Activated CD8-positive, alpha-beta memory T cell treated with anti-CD3 and anti-CD28 coated beads, Interleukin-2, amount 50 U/mL, for 24 hours (primary cell): ENCODE measurements around the gene ABHD1.

Experiments
- DNase-seq: peaks from one replicate; pipeline ENCODE4 v3.0.0-alpha.2; 2020; ENCODE audit errors: extremely low read depth

ABHD1 gene

DNA sequence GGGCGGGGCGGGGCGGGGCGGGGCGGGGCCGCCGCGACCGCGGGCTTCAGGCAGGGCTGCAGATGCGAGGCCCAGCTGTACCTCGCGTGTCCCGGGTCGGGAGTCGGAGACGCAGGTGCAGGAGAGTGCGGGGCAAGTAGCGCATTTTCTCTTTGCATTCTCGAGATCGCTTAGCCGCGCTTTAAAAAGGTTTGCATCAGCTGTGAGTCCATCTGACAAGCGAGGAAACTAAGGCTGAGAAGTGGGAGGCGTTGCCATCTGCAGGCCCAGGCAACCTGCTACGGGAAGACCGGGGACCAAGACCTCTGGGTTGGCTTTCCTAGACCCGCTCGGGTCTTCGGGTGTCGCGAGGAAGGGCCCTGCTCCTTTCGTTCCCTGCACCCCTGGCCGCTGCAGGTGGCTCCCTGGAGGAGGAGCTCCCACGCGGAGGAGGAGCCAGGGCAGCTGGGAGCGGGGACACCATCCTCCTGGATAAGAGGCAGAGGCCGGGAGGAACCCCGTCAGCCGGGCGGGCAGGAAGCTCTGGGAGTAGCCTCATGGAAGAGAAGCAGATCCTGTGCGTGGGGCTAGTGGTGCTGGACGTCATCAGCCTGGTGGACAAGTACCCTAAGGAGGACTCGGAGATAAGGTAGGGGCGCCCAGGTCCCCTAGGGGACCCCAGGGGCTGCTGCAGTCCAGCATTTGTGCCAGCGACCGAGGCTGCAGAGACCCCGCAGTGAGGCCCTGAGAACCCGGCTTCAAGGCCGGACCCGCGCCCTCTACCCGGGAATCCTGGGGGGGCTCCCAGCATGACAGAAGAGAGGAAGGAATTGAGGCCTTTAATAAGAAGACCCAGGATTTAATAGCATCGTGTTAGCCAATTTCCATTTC is 36.7 kb upstream of the ABHD1 start, which contains the start of gene KHK:
TSS of gene KHK (plus strand) at position 49 of the 870 bp plus-strand sequence. CDS start at position 537, 488 bp downstream.
- DNase-seq = no peak

DNA sequence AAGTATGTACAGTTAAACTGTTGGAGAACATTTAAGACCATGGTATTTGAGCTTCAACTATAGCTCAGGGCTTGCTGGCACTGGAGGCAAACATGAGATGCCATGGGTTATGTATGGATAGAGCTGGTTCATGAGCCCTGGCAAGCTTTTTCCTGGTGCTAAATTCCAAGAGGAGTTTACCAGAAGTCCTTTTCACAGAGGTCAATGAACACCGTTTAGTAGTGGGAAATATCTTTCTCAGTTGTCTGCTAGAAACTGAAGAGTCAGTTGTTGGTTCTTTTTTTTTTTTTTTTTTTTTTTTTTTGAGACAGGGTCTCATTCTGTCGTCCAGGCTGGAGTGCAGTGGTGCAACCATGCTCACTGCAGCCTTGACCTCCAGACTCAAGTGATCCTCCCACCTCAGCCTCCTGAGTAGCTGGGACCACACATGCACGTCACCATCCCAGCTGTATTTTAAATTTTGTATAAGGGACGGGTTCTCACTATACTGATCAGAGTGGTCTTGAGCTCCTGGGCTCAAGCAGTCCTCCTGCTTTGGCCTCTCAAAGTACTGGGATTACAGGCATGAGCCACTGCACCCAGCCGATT is 35.7 kb upstream of the ABHD1 start:
- DNase-seq = no peak

DNA sequence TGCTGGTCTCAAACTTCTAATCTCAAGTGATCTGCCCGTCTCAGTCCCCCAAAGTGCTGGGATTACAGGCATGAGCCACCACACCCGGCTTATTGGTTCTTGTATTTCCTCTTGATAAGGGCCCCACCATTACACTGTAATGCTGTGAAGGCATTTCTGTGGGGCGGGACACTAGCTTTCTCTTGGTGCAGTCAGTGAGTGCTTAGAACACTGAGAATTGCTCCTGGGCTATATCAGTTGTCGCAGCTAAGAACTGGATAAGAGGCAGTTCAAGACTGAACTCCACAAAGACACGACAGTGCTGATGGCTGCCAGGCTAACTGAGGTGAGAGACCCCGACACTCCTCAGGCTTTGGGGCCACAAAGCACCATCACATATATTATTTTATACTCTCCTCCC is 35.0 kb upstream of the ABHD1 start:
- no peak for DNase-seq

DNA sequence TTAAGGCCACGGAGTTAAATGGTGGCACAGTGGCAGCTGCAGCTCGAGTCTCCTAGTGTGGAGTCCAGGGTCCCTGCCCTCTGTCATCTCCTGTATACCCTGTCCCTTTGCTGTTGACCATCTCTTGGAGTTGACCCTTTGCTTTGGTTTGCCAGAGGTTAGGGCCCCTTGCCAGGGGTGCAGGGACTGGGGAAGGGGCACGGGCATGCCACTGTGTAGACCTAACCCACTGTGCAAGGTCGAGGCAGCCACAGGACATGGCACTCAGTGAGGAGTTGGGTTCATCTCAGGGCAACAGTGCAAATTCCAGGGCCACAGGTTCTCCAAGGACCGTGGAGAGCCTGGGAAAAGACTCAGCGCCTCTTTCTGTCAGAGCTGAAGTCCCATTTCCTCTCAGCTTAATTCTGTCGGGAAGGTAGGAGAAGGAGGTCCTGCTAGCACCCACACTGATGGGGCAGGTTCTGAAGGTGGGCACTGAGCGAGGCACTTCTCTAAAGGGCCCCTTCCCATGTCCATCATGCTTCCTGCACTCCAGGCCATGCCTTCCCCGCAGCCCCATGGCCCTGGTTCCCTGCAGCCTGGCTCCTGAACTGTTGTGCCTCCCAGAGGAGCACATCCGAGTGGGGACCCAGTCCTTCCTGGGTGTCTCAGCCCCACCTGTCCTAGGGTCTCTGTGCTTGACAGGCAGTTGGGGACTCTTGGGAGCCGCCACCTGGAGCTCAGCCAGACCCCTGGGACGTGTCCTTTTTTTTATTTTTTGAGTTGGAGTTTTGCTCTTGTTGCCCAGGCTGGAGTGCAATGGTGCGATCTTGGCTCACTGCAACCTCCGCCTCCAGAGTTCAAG is 34.3 kb upstream of the ABHD1 start:
- no peak for DNase-seq

DNA sequence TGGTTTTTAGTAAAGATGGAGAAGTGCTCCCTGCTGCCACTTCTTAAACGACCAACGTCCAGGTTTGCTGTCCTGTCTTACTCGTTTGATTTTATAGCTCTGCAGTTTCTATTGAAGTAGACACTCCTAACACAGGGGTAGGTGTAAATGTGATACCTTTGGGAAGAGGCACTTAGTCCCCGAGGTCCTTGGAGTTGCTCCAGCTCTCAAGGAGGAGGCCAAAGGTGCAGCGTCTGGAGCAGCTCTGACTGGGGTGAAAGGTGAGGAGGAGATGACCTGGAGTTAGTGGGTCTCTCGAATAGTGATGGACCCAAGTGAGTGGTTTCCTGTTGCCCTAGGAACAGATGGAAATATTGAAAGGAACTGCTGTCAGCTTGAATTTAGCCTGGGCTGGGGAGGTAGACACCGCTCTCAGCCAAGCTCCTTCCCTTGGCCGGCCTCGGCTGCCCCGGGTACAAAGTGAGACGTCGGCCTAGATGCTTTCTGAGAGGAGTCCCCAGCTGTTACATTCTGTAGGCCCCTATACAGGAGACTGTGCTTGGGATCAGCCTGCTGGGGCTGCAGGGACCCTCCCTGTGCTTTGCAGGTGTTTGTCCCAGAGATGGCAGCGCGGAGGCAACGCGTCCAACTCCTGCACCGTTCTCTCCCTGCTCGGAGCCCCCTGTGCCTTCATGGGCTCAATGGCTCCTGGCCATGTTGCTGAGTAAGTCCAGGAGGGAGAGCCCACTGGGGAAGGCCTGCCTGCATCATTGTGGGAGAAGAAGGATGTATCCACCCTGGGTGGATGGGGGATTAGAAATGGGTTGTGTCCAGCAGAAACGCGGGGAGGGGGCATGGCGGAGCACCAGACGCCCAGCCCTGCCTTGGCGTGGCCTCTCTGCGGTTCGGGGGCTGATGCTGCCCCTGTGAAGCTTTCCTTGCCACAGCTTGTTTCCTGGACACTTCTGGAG is 31.6 kb upstream of the ABHD1 start:
- no peak for DNase-seq

DNA sequence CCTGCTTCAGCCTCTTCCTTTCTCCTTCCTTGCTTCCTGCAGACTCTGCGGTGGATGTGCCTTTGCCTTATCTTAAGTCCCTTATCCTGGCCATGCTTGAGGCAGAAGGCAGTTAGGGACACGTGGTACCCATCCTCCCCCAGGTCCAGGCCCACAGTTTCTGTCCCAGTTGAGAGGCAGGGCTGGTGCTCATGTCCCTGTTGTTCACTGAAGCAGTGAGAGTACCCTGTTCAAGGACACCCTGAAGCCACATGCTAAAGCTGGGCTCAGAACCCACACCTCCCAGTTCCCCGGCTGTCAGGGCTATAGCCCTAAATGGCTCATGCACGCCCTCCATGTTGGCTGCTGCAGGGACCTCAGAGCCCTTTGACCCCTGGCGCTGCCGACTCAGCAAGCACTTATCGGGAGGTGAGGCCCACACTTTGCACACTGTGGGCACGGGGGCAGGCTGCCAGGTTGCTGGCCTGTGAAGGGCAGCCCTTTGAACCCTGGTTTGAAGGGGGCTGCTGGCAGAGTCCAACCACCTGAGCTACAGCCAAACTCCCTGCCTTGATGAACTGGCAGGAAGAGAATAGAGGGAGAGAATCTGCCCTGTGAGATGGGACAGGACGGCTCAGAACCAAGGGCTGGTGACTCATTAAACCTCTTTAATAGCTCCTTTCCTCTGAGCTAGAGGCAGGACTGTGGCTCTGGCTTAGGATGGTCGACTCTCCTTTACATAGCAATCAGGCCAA is 30.8 kb upstream of the ABHD1 start:
- DNase-seq = no peak

DNA sequence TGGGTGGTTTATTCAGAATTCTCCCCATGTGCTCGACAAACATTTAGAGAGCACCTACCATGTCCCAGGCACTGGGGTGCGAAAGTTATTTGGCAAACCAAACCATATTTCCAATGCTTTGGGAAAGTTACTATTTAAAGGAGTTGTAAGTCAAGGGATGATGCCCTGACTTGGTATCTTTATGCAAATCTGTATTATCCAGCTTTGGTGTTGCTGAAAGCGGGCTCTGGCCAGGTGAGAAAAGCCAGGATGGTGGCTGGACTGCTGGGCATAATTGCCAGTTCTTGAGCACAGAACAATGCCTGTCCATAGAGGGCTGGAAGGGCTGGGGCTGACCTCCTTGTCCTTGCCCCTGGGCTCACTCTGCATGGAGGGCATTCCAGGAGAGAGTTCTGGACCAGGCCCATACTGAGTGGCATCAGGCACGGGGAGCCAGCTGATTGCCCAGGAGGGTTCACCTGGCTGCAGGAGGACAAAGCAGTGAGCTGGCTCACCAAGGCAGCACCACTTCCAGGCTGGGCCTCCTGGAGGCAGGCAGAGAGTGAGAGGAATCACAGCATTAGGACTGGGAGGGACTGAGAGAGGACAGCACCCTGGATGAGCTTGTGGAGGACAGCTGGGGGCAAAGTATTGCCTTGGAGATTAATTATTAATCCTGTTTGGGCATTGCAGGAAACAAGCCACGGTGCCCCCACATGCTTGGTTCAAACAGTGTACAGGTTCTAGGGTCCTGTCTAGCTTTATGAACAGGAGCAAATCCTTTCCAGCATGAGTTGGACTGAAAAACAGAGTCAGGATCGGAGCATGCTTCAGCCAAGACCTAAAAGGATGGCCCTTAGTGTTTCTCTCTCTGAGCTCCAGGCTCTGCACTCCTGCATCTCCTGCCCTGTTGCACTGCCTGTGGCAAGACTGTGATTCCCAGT is 29.9 kb upstream of the ABHD1 start:
- DNase-seq = no peak

DNA sequence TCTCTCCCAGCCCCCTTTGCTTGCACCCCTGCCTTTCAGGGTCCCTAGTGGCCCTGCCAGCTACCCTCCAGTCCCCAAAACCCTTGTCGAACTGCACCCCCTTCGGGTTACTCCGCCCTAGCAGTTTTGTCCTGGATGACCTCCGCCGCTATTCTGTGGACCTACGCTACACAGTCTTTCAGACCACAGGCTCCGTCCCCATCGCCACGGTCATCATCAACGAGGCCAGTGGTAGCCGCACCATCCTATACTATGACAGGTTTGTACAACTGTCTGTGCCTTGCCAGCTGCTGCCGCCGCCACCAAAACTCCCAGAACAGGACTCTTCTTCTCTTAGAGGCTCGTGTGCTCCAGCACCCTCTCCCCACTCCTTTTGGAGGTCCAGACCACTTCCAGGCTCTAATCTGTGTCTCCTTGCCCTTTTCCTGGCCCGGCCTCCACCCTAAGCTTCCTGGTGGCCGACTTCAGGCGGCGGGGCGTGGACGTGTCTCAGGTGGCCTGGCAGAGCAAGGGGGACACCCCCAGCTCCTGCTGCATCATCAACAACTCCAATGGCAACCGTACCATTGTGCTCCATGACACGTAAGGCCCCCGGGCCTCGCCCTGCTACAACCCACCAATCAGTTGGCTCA is 29.1 kb upstream of the ABHD1 start:
- DNase-seq = no peak

DNA sequence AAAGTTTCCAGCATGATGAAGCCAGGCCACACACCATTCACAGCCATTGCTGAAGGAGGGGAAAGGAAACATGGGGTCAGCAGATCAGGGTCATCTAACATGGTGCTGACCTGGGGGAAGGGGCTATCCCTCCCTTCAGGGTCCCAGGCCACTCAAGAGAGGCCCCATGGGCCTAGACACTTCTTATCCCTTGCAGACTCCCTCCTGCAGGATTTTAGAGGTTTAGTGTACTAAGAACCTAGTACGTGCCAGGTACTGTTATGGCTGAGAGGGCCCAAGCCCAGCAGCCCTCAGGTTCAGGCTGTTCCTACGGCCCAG is 28.2 kb upstream of the ABHD1 start:
- no peak for DNase-seq

DNA sequence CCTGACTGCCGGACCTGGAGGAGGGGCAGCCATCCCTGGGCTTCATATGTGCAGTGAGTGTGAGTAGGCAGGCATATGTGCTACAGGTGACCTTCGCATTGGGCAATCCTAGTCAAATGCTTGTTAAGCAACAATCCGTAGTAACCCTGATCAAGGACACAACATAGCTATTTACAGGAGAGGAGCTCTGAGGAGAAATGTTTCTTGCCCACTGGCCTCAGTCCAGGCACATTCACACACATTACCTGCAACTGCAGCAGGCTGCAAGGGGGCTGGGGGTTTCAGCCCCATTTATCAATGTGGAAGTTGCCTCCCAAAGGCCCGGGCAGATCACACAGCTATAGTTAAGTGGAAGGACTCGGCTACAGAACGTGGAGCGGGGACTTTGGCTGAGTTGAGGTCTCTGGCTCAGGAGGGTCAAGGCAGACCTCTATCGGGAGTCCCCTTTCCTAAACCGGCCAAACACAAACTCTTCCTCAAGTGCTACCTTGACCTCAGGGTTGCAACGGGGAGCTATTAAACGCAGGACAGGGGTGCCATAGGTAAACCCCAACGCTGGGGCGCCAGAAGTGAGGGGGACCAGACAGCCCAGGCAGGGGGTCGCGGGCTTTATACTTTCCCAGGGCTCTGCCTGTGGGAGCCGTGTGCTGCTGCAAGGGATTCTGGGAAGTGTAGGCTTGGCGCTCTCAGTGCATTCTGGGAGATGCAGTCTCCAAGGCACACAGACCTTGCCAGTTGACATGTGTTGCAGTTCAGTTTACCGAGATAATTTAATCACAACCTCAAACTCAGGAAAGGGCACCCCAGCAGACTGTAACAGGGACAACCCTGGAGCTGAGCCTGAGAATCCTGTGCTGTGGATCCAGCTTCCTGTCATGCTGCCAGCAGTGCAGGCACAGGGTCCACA is 27.6 kb upstream of the ABHD1 start:
- DNase-seq = no peak

DNA sequence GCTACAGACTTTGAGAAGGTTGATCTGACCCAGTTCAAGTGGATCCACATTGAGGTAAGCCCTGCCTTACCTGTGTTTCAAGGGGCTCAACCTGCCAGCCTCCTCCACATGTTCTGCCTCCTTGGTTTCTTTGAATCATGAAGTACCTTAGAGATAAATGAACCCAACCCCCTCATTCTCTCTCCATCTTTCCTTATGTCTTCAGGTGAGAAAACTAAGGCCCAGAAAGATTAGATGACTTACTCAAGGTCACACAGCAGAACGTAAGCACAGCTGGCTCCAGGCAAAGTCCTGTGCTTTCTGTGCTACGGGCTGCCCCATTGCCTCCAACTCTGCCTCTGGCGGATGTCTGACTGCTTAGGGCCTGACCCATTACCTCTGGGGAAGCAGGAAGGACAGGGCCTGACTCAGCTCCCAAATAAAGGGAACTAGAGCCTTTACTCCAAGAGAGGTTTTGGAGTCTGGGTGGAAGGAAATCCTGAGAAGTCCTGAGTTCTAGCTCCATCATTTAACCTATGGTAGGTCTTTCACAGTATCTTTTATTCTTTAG is 26.8 kb upstream of the ABHD1 start:
- no peak for DNase-seq

DNA sequence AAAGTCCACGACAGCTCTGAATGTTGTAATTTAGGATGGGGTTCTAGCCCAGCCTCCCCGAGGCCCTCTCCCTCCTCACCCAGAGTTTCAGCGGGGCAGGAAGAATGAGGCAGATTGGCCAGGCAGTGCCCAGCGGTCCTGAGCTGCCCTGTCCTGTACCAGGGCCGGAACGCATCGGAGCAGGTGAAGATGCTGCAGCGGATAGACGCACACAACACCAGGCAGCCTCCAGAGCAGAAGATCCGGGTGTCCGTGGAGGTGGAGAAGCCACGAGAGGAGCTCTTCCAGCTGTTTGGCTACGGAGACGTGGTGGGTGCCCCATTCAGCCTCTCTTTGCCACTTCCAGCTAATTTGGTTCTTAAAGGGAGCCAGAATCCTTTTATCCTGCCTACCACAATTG is 26.3 kb upstream of the ABHD1 start:
- no peak for DNase-seq

DNA sequence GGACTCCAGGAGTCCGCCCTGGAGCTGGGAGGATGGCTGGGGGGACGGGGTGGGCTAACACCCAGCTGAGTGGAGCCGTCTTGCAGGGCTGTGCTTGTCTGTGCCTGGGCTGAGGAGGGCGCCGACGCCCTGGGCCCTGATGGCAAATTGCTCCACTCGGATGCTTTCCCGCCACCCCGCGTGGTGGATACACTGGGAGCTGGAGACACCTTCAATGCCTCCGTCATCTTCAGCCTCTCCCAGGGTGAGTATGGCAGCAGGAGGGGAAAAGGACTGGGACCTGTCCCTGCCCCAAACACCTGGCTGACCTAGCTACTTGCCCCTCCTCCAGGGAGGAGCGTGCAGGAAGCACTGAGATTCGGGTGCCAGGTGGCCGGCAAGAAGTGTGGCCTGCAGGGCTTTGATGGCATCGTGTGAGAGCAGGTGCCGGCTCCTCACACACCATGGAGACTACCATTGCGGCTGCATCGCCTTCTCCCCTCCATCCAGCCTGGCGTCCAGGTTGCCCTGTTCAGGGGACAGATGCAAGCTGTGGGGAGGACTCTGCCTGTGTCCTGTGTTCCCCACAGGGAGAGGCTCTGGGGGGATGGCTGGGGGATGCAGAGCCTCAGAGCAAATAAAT is 24.2 kb upstream of the ABHD1 start:
- no peak for DNase-seq

DNA sequence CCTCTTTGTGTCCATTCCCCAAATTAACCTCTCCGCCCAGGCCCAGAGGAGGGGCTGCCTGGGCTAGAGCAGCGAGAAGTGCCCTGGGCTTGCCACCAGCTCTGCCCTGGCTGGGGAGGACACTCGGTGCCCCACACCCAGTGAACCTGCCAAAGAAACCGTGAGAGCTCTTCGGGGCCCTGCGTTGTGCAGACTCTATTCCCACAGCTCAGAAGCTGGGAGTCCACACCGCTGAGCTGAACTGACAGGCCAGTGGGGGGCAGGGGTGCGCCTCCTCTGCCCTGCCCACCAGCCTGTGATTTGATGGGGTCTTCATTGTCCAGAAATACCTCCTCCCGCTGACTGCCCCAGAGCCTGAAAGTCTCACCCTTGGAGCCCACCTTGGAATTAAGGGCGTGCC is 23.6 kb upstream of the ABHD1 start:
- DNase-seq = no peak

DNA sequence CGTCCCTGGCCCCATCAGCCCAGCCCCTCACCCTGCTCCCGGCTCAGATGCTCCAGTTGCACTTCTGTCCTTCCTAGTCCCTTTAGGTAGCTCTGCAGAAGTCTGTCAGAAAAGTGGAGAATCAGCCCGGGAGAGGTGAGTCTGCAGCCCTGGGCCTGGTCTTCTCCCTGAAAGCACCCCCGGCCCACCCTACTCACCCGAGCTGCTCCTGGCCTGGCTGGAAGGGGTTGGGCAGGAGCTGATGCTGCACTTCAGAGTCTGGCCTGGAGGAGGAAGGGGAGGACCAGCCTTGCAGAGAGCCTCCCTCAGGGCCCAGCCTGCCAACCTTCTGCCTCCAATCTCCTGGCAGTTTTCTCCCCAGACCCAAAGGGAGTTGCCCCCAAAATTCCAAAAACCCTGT is 21.3 kb upstream of the ABHD1 start:
- no peak for DNase-seq

DNA sequence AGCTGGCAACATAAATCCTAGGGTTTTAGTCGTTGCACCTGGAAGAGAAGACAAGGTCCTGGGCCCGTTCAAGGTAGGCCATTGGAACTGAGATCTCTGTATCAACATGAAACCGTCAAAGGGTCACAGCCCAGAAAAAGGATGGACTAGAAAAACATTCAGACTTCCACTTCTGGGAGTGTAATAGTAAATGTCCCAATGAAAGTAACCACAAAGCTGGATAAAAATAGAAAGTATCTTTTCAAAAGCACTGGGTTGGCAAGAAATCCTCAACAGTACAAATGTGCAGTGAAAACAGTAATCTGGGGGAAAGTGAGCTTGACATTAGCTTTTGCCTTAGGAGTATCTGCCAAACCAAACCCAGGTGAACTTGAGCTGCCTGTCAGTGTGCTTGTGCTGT is 17.6 kb upstream of the ABHD1 start:
- no peak for DNase-seq

DNA sequence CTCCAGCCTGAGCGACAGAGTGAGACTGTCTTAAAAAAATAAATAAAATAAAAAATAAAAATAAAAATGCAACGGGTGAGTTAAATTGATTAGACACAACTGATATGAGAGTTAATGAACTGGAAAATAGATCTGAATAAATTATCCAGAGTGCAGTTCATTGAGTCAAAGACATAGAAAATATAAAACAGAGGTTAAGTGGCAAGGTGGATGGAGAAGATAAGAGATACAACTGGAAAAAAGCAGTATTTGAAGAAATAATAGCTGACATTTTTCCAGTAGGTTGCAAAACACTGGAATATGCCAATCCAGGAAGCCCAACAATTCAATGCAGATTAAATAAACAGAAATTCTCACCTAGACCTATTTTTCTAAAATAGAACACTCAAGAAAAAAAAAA is 15.4 kb upstream of the ABHD1 start:
- no peak for DNase-seq
